ENCODE data around the gene PLPP7.

The PLPP7 gene

GRCh38 chr9:131288217-131288616 lies 1.3 kb upstream of the PLPP7 start:
- TF ChIP-seq POLR2A (IDR thresholded peaks at IDR 0.05; ENCODE audit: extremely low read depth, insufficient read length) (no peak), MYC (IDR thresholded peaks at IDR 0.05; ENCODE audit: low read depth, low read length) (no peak), CTCF (IDR thresholded peaks at IDR 0.05; ENCODE audit: low read depth, low read length) (no peak)
- TF ChIP-seq, protein P1, sequence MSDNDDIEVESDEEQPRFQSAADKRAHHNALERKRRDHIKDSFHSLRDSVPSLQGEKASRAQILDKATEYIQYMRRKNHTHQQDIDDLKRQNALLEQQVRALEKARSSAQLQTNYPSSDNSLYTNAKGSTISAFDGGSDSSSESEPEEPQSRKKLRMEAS (IDR thresholded peaks at IDR 0.05; ENCODE audit: low read depth, low read length), result no peak
- no peak overlapping the region for H3K4me3 ChIP-seq (ENCODE audit: low read depth, low read length)
- peak; percentile 52 for DNase-seq (ENCODE audit: low read depth)

- no peak for DNase-seq (ENCODE audit: low read depth)
- no peak overlapping the region for H3K4me3 ChIP-seq (ENCODE audit: low read depth, low read length)
Measured at GRCh38 chr9:131290036-131290766, 678 bp downstream of the PLPP7 start.

GRCh38 chr9:131290767-131291370 lies 1.3 kb downstream of the PLPP7 start:
- no peak overlapping the region for H3K4me3 ChIP-seq (ENCODE audit: low read depth, low read length)
- TF ChIP-seq CTCF (IDR thresholded peaks at IDR 0.05; ENCODE audit: low read depth, low read length), result no peak
- TF ChIP-seq POLR2A (IDR thresholded peaks at IDR 0.05; ENCODE audit: extremely low read depth, insufficient read length), result no peak
- TF ChIP-seq MYC (IDR thresholded peaks at IDR 0.05; ENCODE audit: low read depth, low read length), result no peak
- TF ChIP-seq, protein P1 (IDR thresholded peaks at IDR 0.05; ENCODE audit: low read depth, low read length), result no peak
- DNase-seq (ENCODE audit: low read depth), result no peak

More at GRCh38 chr9:131290036-131290766, 678 bp downstream of the PLPP7 start:
- TF ChIP-seq CTCF (IDR thresholded peaks at IDR 0.05; ENCODE audit: low read depth, low read length) (no peak), POLR2A (IDR thresholded peaks at IDR 0.05; ENCODE audit: extremely low read depth, insufficient read length) (no peak), MYC (IDR thresholded peaks at IDR 0.05; ENCODE audit: low read depth, low read length) (no peak)
- TF ChIP-seq, protein P1 (IDR thresholded peaks at IDR 0.05; ENCODE audit: low read depth, low read length), result no peak

- DNase-seq (ENCODE audit: low read depth), result no peak
Measured at GRCh38 chr9:131291795-131292315, 2.3 kb downstream of the PLPP7 start.

GRCh38 chr9:131292937-131293336 lies 3.4 kb downstream of the PLPP7 start:
- DNase-seq (ENCODE audit: low read depth), result no peak

More at GRCh38 chr9:131291795-131292315, 2.3 kb downstream of the PLPP7 start:
- TF ChIP-seq CTCF (IDR thresholded peaks at IDR 0.05; ENCODE audit: low read depth, low read length) (no peak), MYC (IDR thresholded peaks at IDR 0.05; ENCODE audit: low read depth, low read length) (no peak), POLR2A (IDR thresholded peaks at IDR 0.05; ENCODE audit: extremely low read depth, insufficient read length) (no peak)
- TF ChIP-seq, protein P1 (IDR thresholded peaks at IDR 0.05; ENCODE audit: low read depth, low read length), result no peak
- H3K4me3 ChIP-seq (ENCODE audit: low read depth, low read length), result no peak overlapping the region

More at GRCh38 chr9:131292937-131293336, 3.4 kb downstream of the PLPP7 start:
- H3K4me3 ChIP-seq (ENCODE audit: low read depth, low read length), result no peak overlapping the region
- TF ChIP-seq, protein P1 (IDR thresholded peaks at IDR 0.05; ENCODE audit: low read depth, low read length), result no peak
- TF ChIP-seq POLR2A (IDR thresholded peaks at IDR 0.05; ENCODE audit: extremely low read depth, insufficient read length) (no peak), MYC (IDR thresholded peaks at IDR 0.05; ENCODE audit: low read depth, low read length) (no peak), CTCF (IDR thresholded peaks at IDR 0.05; ENCODE audit: low read depth, low read length) (no peak)
